ENCODE results near the gene MAP7D1. TPM values are rescaled to one million over a fixed set of nuclear protein-coding genes. Genes with fewer than 3 reads are reported as not detected.

Gene MAP7D1
- total RNA-seq (2021; ENCODE audit: unreplicated experiment) (212 TPM), Bru-seq, nascent RNA (percentile 81 among the genes with signal in this experiment), BruChase-seq, experiment 1, labeled RNA remaining after a 2-hour chase (percentile 79 among the genes with signal in this experiment), BruChase-seq, experiment 2, labeled RNA remaining after a 6-hour chase (percentile 87 among the genes with signal in this experiment)
- 223 TPM for polyA plus RNA-seq (2012; ENCODE audit: insufficient read length)
- long read RNA-seq, transcript MAP7D1-201 (16 exons, 3,456 nt), result major isoform, 9 of 146 reads
- long read RNA-seq, transcript MAP7D1-203 (18 exons, 3,238 nt), result minor isoform, 6 of 146 reads
- long read RNA-seq, partial matches to known transcripts, result 66 of 146 reads
- long read RNA-seq, other reads (novel, unspliced or antisense), result 63 of 146 reads

- H3K27ac ChIP-seq (ENCODE audit: low read length), result peak within 1 kb of the TSS; percentile 90
- H3K36me3 ChIP-seq (ENCODE audit: control insufficient read depth, insufficient read depth, low read length), result peaks cover 2% of the 10 kb centered on the region
- DNase-seq (ENCODE audit: low read depth, low spot score), result no peak
- peak within 1 kb of the TSS; percentile 87 for H3K4me3 ChIP-seq (ENCODE audit: low read depth in 2 of 2, low read length in 2 of 2)
- in situ Hi-C loops (cut with HindIII; ENCODE audit: low pct_unique_long_range_greater_than_20kb, low sequenced_read_pairs) (no loop called here), intact Hi-C loops (cut with micrococcal nuclease; ENCODE audit: unreplicated experiment) (no loop called here)
- H3K4me1 ChIP-seq (ENCODE audit: control insufficient read depth, insufficient read depth, low read length), result peaks cover 58% of the 10 kb centered on the region
- H3K9me3 ChIP-seq (ENCODE audit: control insufficient read depth, insufficient read depth, low read depth, low read length), result no peaks in the 10 kb centered on the region
- BruUV-seq (replicated peaks), result TSS peak; percentile 89
- peak; percentile 30; the same call in 1 of the 2 replicates for TF ChIP-seq SIN3A (IDR thresholded peaks at IDR 0.05; ENCODE audit: borderline replicate concordance, insufficient read depth, low read depth, low read length)
- TF ChIP-seq POLR2AphosphoS5 (IDR thresholded peaks at IDR 0.05; ENCODE audit: low read depth, low read length), result peak; percentile 57
- TF ChIP-seq REST (IDR thresholded peaks at IDR 0.05; ENCODE audit: insufficient read depth in 1 of 2, low read depth in 2 of 2, low read length in 1 of 2), result no peak
- ATAC-seq, result peak; percentile 87
- POLR2A ChIA-PET, result no interaction called here
- no peaks in the 10 kb centered on the region for H3K27me3 ChIP-seq (ENCODE audit: control insufficient read depth, insufficient read depth, low read length)
- CTCF ChIA-PET, result interaction anchor here (0.5 kb wide), 1 partner anchor 267 kb away, joined by 3 read pairs; no protein-coding TSS in a partner anchor
These were observed at the start of gene MAP7D1 for GRCh38 chr1:36155408-36156328. Gene MAP7D1, plus strand, starts transcription at chr1:36156160. Its CDS starts 258 bp downstream, at chr1:36156418.

- CTCF ChIA-PET, result interaction anchor here (0.8 kb wide), 1 partner anchor 43 kb away, joined by 3 read pairs; the partner anchor contains the start of gene TRAPPC3
- no peak for ATAC-seq
- DNase-seq (ENCODE audit: low read depth, low spot score), result no peak
These were observed 49.7 kb upstream of the MAP7D1 start for GRCh38 chr1:36106269-36106668.

More at GRCh38 chr1:36106269-36106668, 49.7 kb upstream of the MAP7D1 start:
- Histone ChIP-seq H3K27ac (ENCODE audit: low read length) (no peak overlapping the region), H3K36me3 (ENCODE audit: control insufficient read depth, insufficient read depth, low read length) (no peaks in the 10 kb centered on the region), H3K4me3 (ENCODE audit: low read depth in 2 of 2, low read length in 2 of 2) (no peak overlapping the region), H3K4me1 (ENCODE audit: control insufficient read depth, insufficient read depth, low read length) (peaks cover 12% of the 10 kb centered on the region; the same call in 1 of the 2 replicates), H3K27me3 (ENCODE audit: control insufficient read depth, insufficient read depth, low read length) (no peaks in the 10 kb centered on the region), H3K9me3 (ENCODE audit: control insufficient read depth, insufficient read depth, low read depth, low read length) (no peaks in the 10 kb centered on the region)
- BruUV-seq (replicated peaks), result no TSS peak
- POLR2A ChIA-PET, result no interaction called here
- in situ Hi-C loops (cut with HindIII; ENCODE audit: low pct_unique_long_range_greater_than_20kb, low sequenced_read_pairs), result no loop called here
- TF ChIP-seq SIN3A (IDR thresholded peaks at IDR 0.05; ENCODE audit: borderline replicate concordance, insufficient read depth, low read depth, low read length) (no peak), REST (IDR thresholded peaks at IDR 0.05; ENCODE audit: insufficient read depth in 1 of 2, low read depth in 2 of 2, low read length in 1 of 2) (no peak), POLR2AphosphoS5 (IDR thresholded peaks at IDR 0.05; ENCODE audit: low read depth, low read length) (no peak)
- intact Hi-C loops (cut with micrococcal nuclease; ENCODE audit: unreplicated experiment), result no loop called here
